HEK293 (cell line): ENCODE results near the gene KLHL15.

Experiments
- CTCF ChIP-seq: fragments of 450-650 bp; formaldehyde crosslinking; IDR thresholded peaks from 2 replicates; pipeline ENCODE4 v1.5.1; 2016; ENCODE audit warnings: missing biosample characterization, missing genetic modification characterization
- KLF16 ChIP-seq: fragments of 450-650 bp; formaldehyde crosslinking; IDR thresholded peaks from 2 replicates; pipeline ENCODE4 v1.5.1; 2017; ENCODE audit warnings: missing biosample characterization, missing genetic modification characterization
- RBAK ChIP-seq: fragments of 450-650 bp; formaldehyde crosslinking; IDR thresholded peaks from 2 replicates; pipeline ENCODE4 v1.5.1; 2016; ENCODE audit warnings: missing biosample characterization, missing genetic modification characterization
- SP2 ChIP-seq: fragments of 450-650 bp; formaldehyde crosslinking; IDR thresholded peaks from 2 replicates; pipeline ENCODE4 v1.5.1; 2016; ENCODE audit warnings: missing biosample characterization, missing genetic modification characterization
- ZFP69B ChIP-seq: fragments of 450-650 bp; formaldehyde crosslinking; IDR thresholded peaks from 2 replicates; pipeline ENCODE4 v1.5.1; 2016; ENCODE audit warnings: missing biosample characterization, missing genetic modification characterization
- ZNF138 ChIP-seq: fragments of 450-650 bp; formaldehyde crosslinking; IDR thresholded peaks from 2 replicates; pipeline ENCODE4 v1.5.1; 2016; ENCODE audit warnings: missing biosample characterization, missing genetic modification characterization, borderline replicate concordance
- ZNF274 ChIP-seq, 2 experiments: fragments of 200-500 bp in 1 of 2; fragments of 450-650 bp in 1 of 2; sonication (Bioruptor generic) in 1 of 2; formaldehyde crosslinking in 1 of 2; IDR thresholded peaks; 2 replicates each; pipeline versions ENCODE4 v1.5.1 to v1.6.1; 2014 to 2016; ENCODE audit warnings: borderline replicate concordance in 1 of 2, inconsistent platforms in 1 of 2, low read length in 1 of 2, missing biosample characterization in 1 of 2, missing genetic modification characterization in 1 of 2
- ZNF580 ChIP-seq: fragments of 450-650 bp; formaldehyde crosslinking; IDR thresholded peaks from 2 replicates; pipeline ENCODE4 v1.5.1; 2016; ENCODE audit warnings: missing biosample characterization, missing genetic modification characterization
- ZNF596 ChIP-seq: fragments of 450-650 bp; IDR thresholded peaks from 2 replicates; pipeline ENCODE4 v1.5.0; 2018; ENCODE audit warnings: missing biosample characterization, mild to moderate bottlenecking, missing genetic modification characterization, moderate library complexity
- ZSCAN30 ChIP-seq: fragments of 450-650 bp; IDR thresholded peaks from 2 replicates; pipeline ENCODE4 v1.5.1; 2018; ENCODE audit warnings: missing biosample characterization, mild to moderate bottlenecking, missing genetic modification characterization, moderate library complexity
- TF ChIP-seq, protein P1 (sequence below): fragments of 450-650 bp; formaldehyde crosslinking; conservative IDR thresholded peaks from 2 replicates; pipeline ENCODE4 v1.5.1; 2016; ENCODE audit warnings: low read depth, missing biosample characterization, missing genetic modification characterization
- TF ChIP-seq, protein P2 (sequence below): fragments of 450-650 bp; formaldehyde crosslinking; IDR thresholded peaks from 2 replicates; pipeline ENCODE4 v1.5.1; 2017; ENCODE audit warnings: missing biosample characterization, mild to moderate bottlenecking, missing genetic modification characterization, moderate library complexity
- TF ChIP-seq, protein P3 (sequence below): fragments of 450-650 bp; formaldehyde crosslinking; optimal IDR thresholded peaks from 2 replicates; pipeline ENCODE3; 2016; ENCODE audit warnings: missing biosample characterization, mild to moderate bottlenecking, missing genetic modification characterization

DNA sequence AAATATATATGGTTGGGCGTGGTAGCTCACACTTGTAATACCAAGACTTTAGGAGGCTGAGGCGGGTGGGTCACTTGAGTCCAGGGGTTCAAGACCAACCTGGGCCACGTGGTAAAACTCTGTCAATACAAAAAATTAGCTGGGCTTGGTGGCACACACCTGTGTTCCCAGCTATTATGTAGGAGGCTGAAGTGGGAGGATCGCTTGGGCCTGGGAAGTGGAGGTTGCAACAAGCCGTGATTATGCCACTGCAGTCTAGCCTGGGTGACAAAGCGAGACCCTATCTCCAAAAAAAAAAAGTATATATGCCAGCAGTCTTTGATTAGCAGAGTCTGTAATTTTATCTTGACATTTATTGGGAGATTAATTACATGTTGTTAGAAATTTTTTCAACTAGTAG is 36.5 kb upstream of the KLHL15 start:
- TF ChIP-seq, protein P1, sequence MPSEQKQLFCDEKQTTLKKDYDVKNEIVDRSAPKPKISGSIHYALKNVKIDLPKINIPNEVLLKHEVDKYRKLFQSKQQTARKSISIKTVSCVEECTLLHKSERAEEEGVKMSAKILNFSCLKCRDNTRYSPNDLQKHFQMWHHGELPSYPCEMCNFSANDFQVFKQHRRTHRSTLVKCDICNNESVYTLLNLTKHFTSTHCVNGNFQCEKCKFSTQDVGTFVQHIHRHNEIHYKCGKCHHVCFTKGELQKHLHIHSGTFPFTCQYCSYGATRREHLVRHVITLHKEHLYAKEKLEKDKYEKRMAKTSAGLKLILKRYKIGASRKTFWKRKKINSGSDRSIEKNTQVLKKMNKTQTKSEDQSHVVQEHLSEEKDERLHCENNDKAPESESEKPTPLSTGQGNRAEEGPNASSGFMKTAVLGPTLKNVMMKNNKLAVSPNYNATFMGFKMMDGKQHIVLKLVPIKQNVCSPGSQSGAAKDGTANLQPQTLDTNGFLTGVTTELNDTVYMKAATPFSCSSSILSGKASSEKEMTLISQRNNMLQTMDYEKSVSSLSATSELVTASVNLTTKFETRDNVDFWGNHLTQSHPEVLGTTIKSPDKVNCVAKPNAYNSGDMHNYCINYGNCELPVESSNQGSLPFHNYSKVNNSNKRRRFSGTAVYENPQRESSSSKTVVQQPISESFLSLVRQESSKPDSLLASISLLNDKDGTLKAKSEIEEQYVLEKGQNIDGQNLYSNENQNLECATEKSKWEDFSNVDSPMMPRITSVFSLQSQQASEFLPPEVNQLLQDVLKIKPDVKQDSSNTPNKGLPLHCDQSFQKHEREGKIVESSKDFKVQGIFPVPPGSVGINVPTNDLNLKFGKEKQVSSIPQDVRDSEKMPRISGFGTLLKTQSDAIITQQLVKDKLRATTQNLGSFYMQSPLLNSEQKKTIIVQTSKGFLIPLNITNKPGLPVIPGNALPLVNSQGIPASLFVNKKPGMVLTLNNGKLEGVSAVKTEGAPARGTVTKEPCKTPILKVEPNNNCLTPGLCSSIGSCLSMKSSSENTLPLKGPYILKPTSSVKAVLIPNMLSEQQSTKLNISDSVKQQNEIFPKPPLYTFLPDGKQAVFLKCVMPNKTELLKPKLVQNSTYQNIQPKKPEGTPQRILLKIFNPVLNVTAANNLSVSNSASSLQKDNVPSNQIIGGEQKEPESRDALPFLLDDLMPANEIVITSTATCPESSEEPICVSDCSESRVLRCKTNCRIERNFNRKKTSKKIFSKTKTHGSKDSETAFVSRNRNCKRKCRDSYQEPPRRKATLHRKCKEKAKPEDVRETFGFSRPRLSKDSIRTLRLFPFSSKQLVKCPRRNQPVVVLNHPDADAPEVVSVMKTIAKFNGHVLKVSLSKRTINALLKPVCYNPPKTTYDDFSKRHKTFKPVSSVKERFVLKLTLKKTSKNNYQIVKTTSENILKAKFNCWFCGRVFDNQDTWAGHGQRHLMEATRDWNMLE, result no peak
- TF ChIP-seq KLF16 (tag by site-specific recombination), result no peak
- no peak for TF ChIP-seq ZNF138
- TF ChIP-seq, protein P2, sequence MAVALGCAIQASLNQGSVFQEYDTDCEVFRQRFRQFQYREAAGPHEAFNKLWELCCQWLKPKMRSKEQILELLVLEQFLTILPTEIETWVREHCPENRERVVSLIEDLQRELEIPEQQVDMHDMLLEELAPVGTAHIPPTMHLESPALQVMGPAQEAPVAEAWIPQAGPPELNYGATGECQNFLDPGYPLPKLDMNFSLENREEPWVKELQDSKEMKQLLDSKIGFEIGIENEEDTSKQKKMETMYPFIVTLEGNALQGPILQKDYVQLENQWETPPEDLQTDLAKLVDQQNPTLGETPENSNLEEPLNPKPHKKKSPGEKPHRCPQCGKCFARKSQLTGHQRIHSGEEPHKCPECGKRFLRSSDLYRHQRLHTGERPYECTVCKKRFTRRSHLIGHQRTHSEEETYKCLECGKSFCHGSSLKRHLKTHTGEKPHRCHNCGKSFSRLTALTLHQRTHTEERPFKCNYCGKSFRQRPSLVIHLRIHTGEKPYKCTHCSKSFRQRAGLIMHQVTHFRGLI, result no peak
- TF ChIP-seq ZNF274 (IDR thresholded peaks at IDR 0.05; ENCODE audit: low read length), result no peak
- no peak for TF ChIP-seq ZNF274 (tag by site-specific recombination; IDR thresholded peaks at IDR 0.05; ENCODE audit: borderline replicate concordance)
- TF ChIP-seq, protein P3, sequence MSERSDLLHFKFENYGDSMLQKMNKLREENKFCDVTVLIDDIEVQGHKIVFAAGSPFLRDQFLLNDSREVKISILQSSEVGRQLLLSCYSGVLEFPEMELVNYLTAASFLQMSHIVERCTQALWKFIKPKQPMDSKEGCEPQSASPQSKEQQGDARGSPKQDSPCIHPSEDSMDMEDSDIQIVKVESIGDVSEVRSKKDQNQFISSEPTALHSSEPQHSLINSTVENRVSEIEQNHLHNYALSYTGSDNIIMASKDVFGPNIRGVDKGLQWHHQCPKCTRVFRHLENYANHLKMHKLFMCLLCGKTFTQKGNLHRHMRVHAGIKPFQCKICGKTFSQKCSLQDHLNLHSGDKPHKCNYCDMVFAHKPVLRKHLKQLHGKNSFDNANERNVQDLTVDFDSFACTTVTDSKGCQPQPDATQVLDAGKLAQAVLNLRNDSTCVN (tag by site-specific recombination), result no peak
- TF ChIP-seq ZNF580 (tag by site-specific recombination), result no peak
- no peak for TF ChIP-seq CTCF (tag by site-specific recombination)
- TF ChIP-seq SP2, result no peak
- no peak for TF ChIP-seq RBAK (tag by site-specific recombination)
- TF ChIP-seq ZFP69B (tag by site-specific recombination), result no peak
- TF ChIP-seq ZSCAN30 (tag by site-specific recombination), result no peak
- TF ChIP-seq ZNF596, result no peak
